ACC112 (cell line): ENCODE results near the gene GRIPAP1.
A peak's percentile ranks its signal among the peaks of the same experiment; 100 is the strongest.

Experiments
- H2AFZ ChIP-seq: fragments of 200-600 bp; sonication (generic); one replicate; pipeline ENCODE4 v1.6.0; 2017; ENCODE audit warnings: antibody characterized with exemption, low read length; ENCODE audit not compliant: unreplicated experiment
- H3K27ac ChIP-seq: fragments of 200-600 bp; sonication (generic); 2 replicates; pipeline ENCODE4 v1.5.1; 2014; ENCODE audit warnings: low read depth, mild to moderate bottlenecking, antibody characterized with exemption, low read length, moderate library complexity
- H3K27me3 ChIP-seq: fragments of 200-600 bp; sonication (generic); 2 replicates; pipeline ENCODE4 v1.6.1; 2014; ENCODE audit warnings: mild to moderate bottlenecking, antibody characterized with exemption, low read length, moderate library complexity, mixed read lengths; ENCODE audit not compliant: insufficient read depth
- H3K36me3 ChIP-seq: fragments of 200-600 bp; sonication (generic); 2 replicates; pipeline ENCODE4 v1.6.1; 2016; ENCODE audit warnings: mild to moderate bottlenecking, antibody characterized with exemption, low read length, moderate library complexity, mixed read lengths; ENCODE audit not compliant: insufficient read depth
- H3K4me1 ChIP-seq: fragments of 200-600 bp; sonication (generic); one replicate; pipeline ENCODE4 v1.6.1; 2016; ENCODE audit warnings: low read length, mixed read lengths; ENCODE audit not compliant: insufficient read depth, unreplicated experiment, control insufficient read depth
- H3K4me3 ChIP-seq: fragments of 200-600 bp; sonication (generic); 2 replicates; pipeline ENCODE4 v1.5.1; 2014; ENCODE audit warnings: mild to moderate bottlenecking, low read depth, low read length
- H3K79me2 ChIP-seq: fragments of 200-600 bp; sonication (generic); one replicate; pipeline ENCODE4 v1.6.0; 2016; ENCODE audit warnings: low read length; ENCODE audit not compliant: control insufficient read depth, unreplicated experiment, insufficient read depth

The GRIPAP1 gene

GRCh38 chrX:49002091-49002935 lies at the start of gene GRIPAP1:
GRIPAP1 (minus strand) TSS chrX:49002264; CDS start chrX:49002229, 35 bp downstream.
- H3K27me3 ChIP-seq, result no peaks in the 10 kb centered on the region
- peak within 1 kb of the TSS; percentile 96 for H2AFZ ChIP-seq
- H3K27ac ChIP-seq, result peak within 1 kb of the TSS; percentile 99

GRCh38 chrX:49043987-49044281 lies 41.9 kb upstream of the GRIPAP1 start:
- H3K79me2 ChIP-seq, result peaks cover 32% of the 10 kb centered on the region
- no peaks in the 10 kb centered on the region for H3K36me3 ChIP-seq
- H3K4me3 ChIP-seq, result peak overlapping the region; percentile 60
- no peak overlapping the region for H2AFZ ChIP-seq
- peaks cover 7% of the 10 kb centered on the region for H3K4me1 ChIP-seq
- no peaks in the 10 kb centered on the region for H3K27me3 ChIP-seq
- H3K27ac ChIP-seq, result peak overlapping the region; percentile 16; the same call in 1 of the 2 replicates

More at GRCh38 chrX:49002091-49002935, at the start of gene GRIPAP1:
- H3K4me1 ChIP-seq, result no peaks in the 10 kb centered on the region
- H3K79me2 ChIP-seq, result peaks cover 14% of the 10 kb centered on the region
- no peaks in the 10 kb centered on the region; the same call in 1 of the 2 replicates for H3K36me3 ChIP-seq
- peak within 1 kb of the TSS; percentile 88 for H3K4me3 ChIP-seq

- Histone ChIP-seq H3K36me3 (no peaks in the 10 kb centered on the region), H3K27me3 (no peaks in the 10 kb centered on the region), H3K79me2 (peaks cover 37% of the 10 kb centered on the region), H3K4me3 (peak within 1 kb of the TSS; percentile 93), H3K4me1 (peaks cover 12% of the 10 kb centered on the region), H3K27ac (peak within 1 kb of the TSS; percentile 92), H2AFZ (no peak within 1 kb of the TSS)
Measured at GRCh38 chrX:49043220-49043986, 41.3 kb upstream of the GRIPAP1 start, which contains the start of gene TFE3. TFE3 (minus strand) TSS chrX:49043357; CDS start chrX:49043226, 131 bp downstream.

GRCh38 chrX:49042581-49043219 lies 40.6 kb upstream of the GRIPAP1 start:
- H3K36me3 ChIP-seq, result no peaks in the 10 kb centered on the region
- peaks cover 17% of the 10 kb centered on the region for H3K4me1 ChIP-seq
- H3K27ac ChIP-seq, result peak overlapping the region; percentile 92
- H3K79me2 ChIP-seq, result peaks cover 38% of the 10 kb centered on the region
- peak overlapping the region; percentile 93 for H3K4me3 ChIP-seq
- H3K27me3 ChIP-seq, result no peaks in the 10 kb centered on the region
- H2AFZ ChIP-seq, result no peak overlapping the region

GRCh38 chrX:49041744-49042580 lies 39.9 kb upstream of the GRIPAP1 start:
- peaks cover 17% of the 10 kb centered on the region for H3K4me1 ChIP-seq
- peak overlapping the region; percentile 92 for H3K27ac ChIP-seq
- H3K4me3 ChIP-seq, result peak overlapping the region; percentile 93
- H3K79me2 ChIP-seq, result peaks cover 38% of the 10 kb centered on the region
- H3K36me3 ChIP-seq, result no peaks in the 10 kb centered on the region; the same call in 1 of the 2 replicates
- no peak overlapping the region for H2AFZ ChIP-seq
- no peaks in the 10 kb centered on the region for H3K27me3 ChIP-seq

GRCh38 chrX:49040376-49040955 lies 38.4 kb upstream of the GRIPAP1 start:
- H3K79me2 ChIP-seq, result peaks cover 38% of the 10 kb centered on the region
- H3K4me3 ChIP-seq, result peak overlapping the region; percentile 93
- peak overlapping the region; percentile 92 for H3K27ac ChIP-seq
- H2AFZ ChIP-seq, result no peak overlapping the region
- H3K27me3 ChIP-seq, result no peaks in the 10 kb centered on the region
- H3K36me3 ChIP-seq, result no peaks in the 10 kb centered on the region; the same call in 1 of the 2 replicates
- H3K4me1 ChIP-seq, result peaks cover 17% of the 10 kb centered on the region

GRCh38 chrX:49039598-49040375 lies 37.7 kb upstream of the GRIPAP1 start:
- Histone ChIP-seq H3K79me2 (peaks cover 38% of the 10 kb centered on the region), H2AFZ (no peak overlapping the region), H3K4me3 (peak overlapping the region; percentile 93)

GRCh38 chrX:49037883-49038475 lies 35.9 kb upstream of the GRIPAP1 start:
- Histone ChIP-seq H3K79me2 (peaks cover 36% of the 10 kb centered on the region), H3K27ac (peak overlapping the region; percentile 92), H3K36me3 (peaks cover 6% of the 10 kb centered on the region; the same call in 1 of the 2 replicates), H3K4me3 (no peak overlapping the region), H3K27me3 (no peaks in the 10 kb centered on the region), H2AFZ (no peak overlapping the region), H3K4me1 (peaks cover 17% of the 10 kb centered on the region)

More at GRCh38 chrX:49039598-49040375, 37.7 kb upstream of the GRIPAP1 start:
- peak overlapping the region; percentile 92 for H3K27ac ChIP-seq
- H3K36me3 ChIP-seq, result no peaks in the 10 kb centered on the region; the same call in 1 of the 2 replicates
- peaks cover 17% of the 10 kb centered on the region for H3K4me1 ChIP-seq
- H3K27me3 ChIP-seq, result no peaks in the 10 kb centered on the region

GRCh38 chrX:49030283-49030682 lies 28.2 kb upstream of the GRIPAP1 start:
- Histone ChIP-seq H3K79me2 (no peaks in the 10 kb centered on the region), H3K27ac (no peak overlapping the region), H3K27me3 (no peaks in the 10 kb centered on the region), H2AFZ (no peak overlapping the region), H3K4me3 (no peak overlapping the region), H3K4me1 (no peaks in the 10 kb centered on the region), H3K36me3 (peaks cover 6% of the 10 kb centered on the region; the same call in 1 of the 2 replicates)
